Measurements from ENCODE around the gene TUBE1.
A peak's percentile ranks its signal among the peaks of the same experiment; 100 is the strongest.

DNA sequence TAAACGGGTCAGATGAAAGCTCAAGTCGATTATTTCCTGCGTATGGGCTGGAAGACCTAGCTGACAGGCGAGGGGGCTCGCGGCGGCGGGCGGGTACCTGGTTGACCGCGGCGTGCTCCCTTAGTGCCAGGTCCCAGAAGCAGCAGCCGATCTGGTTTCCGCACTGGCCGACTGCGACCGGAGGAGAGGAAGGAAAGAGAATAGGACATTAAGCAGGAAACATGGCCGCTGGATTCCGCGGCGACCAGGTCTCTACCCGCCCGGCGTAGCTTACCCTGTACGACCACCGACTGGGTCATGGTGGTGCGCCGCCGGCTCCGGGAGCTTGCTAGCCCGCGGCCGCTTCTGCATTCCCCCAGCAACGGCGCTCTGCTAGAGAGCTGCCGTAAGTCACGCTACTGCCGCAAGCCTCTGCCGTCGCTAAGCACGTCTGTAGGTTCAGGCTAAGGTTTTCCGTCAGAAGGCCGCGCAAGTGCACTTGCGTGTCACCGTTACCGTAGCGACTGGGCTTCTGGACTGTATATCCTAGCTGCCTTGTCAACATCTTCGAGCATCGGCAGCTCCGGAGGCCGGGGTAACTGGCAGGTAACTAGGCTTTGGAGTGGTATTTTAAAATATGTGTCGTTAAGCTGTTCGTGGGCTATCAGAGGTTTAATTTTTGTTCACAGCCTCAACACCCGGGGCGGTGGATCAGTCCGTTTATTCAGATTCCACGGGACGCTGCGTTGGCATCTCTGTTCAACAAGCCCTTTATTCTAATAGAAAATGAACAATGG is at the start of gene TUBE1, which contains the start of gene FAM229B:
- TF ChIP-seq, protein P1, sequence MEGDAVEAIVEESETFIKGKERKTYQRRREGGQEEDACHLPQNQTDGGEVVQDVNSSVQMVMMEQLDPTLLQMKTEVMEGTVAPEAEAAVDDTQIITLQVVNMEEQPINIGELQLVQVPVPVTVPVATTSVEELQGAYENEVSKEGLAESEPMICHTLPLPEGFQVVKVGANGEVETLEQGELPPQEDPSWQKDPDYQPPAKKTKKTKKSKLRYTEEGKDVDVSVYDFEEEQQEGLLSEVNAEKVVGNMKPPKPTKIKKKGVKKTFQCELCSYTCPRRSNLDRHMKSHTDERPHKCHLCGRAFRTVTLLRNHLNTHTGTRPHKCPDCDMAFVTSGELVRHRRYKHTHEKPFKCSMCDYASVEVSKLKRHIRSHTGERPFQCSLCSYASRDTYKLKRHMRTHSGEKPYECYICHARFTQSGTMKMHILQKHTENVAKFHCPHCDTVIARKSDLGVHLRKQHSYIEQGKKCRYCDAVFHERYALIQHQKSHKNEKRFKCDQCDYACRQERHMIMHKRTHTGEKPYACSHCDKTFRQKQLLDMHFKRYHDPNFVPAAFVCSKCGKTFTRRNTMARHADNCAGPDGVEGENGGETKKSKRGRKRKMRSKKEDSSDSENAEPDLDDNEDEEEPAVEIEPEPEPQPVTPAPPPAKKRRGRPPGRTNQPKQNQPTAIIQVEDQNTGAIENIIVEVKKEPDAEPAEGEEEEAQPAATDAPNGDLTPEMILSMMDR (IDR thresholded peaks at IDR 0.05 in 8 of 11, conservative IDR thresholded peaks at IDR 0.05 in 3 of 11), result peak in 4 of 11 experiments; percentile 14 to 33 (median 27)
- peak; percentile 90 to 95 (median 94) for TF ChIP-seq POLR2AphosphoS5 (IDR thresholded peaks at IDR 0.05)
- TF ChIP-seq POLR2A (IDR thresholded peaks at IDR 0.05), result peak in 2 of 3 donors; percentile 30 to 65
